ENCODE measurements around the gene HHAT.

The HHAT gene

GRCh38 chr1:210407207-210407886 is 78.6 kb downstream of the HHAT start:
- TF ChIP-seq CTCF (conservative IDR thresholded peaks at IDR 0.05), result peak; percentile 97
- TF ChIP-seq ZFX (IDR thresholded peaks at IDR 0.05), result no peak
- H3K27ac ChIP-seq, result no peak overlapping the region

GRCh38 chr1:210407887-210408252 is 79.2 kb downstream of the HHAT start:
- TF ChIP-seq CTCF (conservative IDR thresholded peaks at IDR 0.05) (no peak), ZFX (IDR thresholded peaks at IDR 0.05) (no peak)

GRCh38 chr1:210412240-210412639 is 83.5 kb downstream of the HHAT start:
- no peak overlapping the region for H3K27ac ChIP-seq
- TF ChIP-seq ZFX (IDR thresholded peaks at IDR 0.05), result no peak

More at GRCh38 chr1:210407887-210408252, 79.2 kb downstream of the HHAT start:
- no peak overlapping the region for H3K27ac ChIP-seq

- no peak for TF ChIP-seq CTCF (conservative IDR thresholded peaks at IDR 0.05)
- no peak for TF ChIP-seq ZFX (IDR thresholded peaks at IDR 0.05)
- no peak overlapping the region for H3K27ac ChIP-seq
Observed at GRCh38 chr1:210413951-210414350, 85.2 kb downstream of the HHAT start.

GRCh38 chr1:210415846-210416448 is 87.2 kb downstream of the HHAT start:
- TF ChIP-seq ZFX (IDR thresholded peaks at IDR 0.05) (no peak), CTCF (conservative IDR thresholded peaks at IDR 0.05) (no peak; the same call in 1 of the 2 replicates)
- no peak overlapping the region for H3K27ac ChIP-seq

- TF ChIP-seq ZFX (IDR thresholded peaks at IDR 0.05) (no peak), CTCF (conservative IDR thresholded peaks at IDR 0.05) (no peak)
Observed at GRCh38 chr1:210416681-210417080, 88.0 kb downstream of the HHAT start.

GRCh38 chr1:210417881-210418280 is 89.2 kb downstream of the HHAT start:
- H3K27ac ChIP-seq, result no peak overlapping the region
- TF ChIP-seq CTCF (conservative IDR thresholded peaks at IDR 0.05) (no peak), ZFX (IDR thresholded peaks at IDR 0.05) (no peak)

More at GRCh38 chr1:210416681-210417080, 88.0 kb downstream of the HHAT start:
- H3K27ac ChIP-seq, result no peak overlapping the region
